Measurements from ENCODE around the gene KRTAP5-3.

The KRTAP5-3 gene

DNA sequence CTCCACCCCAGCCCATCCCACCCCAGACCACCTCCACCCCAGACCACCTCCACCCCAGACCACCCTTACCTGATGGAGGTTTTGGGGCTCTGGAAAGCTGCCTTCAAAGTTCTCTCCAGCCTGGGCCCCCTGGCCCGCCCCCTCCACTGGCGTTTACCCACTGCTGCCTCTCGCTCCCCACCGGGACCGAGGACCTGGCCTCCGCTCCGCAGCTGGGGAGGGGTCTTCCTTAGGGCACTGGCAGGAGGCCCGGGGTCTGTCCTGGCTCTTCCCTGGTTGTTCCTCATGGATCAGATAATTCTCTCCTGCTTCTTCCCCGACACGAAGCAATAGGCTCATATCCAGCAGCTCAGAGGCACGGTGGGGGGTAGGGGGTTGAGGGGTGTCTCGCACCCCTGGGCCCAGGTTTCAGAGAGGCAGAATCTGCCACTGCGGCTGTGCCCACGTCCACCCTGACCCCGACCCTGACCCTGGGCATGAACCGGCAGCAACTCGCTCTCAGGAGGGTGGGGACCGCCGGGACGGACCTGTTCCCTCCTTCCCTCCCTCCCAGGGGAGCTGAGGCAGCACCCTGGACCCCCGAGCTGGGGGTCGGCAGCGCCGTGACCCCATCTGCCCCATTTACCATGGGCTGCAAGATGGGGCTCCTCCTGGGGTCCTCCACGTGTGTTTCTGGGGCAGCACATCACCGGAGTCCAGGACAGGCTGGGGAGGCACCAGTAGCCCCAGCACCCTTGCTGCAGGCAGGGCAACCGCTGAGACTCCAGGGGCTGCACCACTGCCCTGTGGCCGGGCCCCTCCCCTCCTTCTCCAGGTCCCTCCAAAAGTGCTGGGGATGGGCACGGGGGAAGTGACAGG lies 34.3 kb upstream of the KRTAP5-3 start:
- DNase-seq: no peak

- no peak for DNase-seq
These were observed 32.8 kb upstream of the KRTAP5-3 start for GRCh38 chr11:1641096-1641495.

DNA sequence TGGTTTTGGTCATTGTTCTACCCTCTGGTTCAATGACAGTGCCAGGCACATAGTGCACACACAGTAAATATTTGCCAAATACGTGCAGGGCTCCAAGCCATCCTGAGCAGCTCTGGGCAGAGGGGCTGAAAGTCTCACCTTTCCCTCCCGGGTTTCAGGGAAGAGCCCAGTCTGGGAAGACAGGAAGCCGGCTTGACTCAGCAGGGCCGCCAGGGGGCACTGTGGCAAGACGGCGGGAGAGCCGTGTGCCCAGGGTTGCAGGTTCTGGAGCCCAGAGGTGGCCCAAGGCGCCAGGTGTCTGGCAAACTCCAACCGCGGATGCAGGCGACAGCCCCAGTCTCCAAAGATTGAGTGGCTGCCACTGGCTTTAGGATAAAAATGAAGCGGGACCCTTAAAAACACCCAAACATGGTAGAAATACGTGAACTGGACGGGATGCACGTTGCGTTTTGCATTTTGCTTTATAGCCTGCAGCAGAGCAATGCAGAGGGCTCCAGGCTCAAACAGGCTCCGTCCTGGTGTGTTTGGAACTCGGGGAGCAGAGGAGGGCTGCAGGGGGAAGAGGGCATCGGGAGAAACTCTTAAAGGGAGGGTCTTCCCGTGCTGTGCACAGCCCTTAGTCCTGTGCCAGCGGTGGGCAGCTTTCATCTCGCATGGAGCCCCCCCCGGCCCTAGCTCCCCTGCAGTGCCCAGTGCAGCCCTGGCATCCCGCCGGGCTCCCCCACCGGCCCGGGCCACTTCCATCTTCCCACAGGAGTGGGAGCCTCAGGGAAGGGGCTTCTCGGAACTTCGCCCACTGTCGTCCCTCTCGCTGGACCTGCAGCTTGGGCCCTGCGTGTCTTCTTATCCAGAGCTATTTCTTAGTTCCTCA lies 32.0 kb upstream of the KRTAP5-3 start:
- peak; percentile 47 to 73 (median 55) for DNase-seq

DNA sequence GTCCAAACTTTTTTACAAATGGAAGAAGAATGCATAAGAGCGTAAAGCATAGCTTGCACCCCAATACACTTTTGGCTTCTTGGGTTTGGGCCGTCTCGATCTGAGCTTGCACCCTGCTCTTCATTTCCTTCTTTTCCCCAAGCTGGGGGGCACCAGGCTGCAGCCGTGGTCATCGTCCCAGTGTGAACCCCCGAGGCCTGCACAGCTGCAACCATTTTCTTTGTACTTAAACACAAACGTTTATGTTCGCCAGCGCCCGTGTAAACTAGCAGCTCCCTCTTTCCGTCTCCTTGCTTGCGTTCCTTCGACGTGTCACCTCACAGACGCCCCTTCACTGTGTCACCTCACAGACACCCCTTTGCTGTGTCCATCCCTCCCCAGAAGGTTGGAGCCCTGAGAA lies 31.4 kb upstream of the KRTAP5-3 start:
- no peak for DNase-seq

DNA sequence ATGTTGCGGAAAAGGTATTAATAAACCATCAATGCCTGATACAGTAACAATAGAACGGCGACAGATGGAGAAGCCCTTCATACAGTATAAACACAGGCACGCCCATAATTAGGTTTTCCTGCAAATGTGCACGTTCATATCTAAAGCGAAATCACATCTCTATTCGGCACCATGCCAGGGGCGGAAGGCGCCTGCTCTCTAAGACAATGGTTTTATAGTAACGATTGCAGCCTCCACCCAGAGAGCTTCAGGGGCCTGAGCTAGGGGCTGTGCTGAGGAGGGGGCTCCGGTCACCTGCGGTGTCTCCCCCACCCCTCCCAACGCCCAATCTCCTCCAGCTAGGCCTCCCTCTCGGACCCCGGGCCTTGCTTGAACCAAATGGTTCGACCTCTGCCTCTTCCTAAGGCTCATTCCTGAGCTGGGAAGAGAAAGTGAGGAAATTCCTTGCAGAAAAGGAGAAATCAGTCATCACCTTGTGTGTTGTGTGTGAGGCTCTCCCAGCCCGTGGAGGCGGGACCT lies 30.9 kb upstream of the KRTAP5-3 start:
- DNase-seq: no peak

- no peak for DNase-seq
These were observed 30.1 kb upstream of the KRTAP5-3 start for GRCh38 chr11:1638344-1638743.

DNA sequence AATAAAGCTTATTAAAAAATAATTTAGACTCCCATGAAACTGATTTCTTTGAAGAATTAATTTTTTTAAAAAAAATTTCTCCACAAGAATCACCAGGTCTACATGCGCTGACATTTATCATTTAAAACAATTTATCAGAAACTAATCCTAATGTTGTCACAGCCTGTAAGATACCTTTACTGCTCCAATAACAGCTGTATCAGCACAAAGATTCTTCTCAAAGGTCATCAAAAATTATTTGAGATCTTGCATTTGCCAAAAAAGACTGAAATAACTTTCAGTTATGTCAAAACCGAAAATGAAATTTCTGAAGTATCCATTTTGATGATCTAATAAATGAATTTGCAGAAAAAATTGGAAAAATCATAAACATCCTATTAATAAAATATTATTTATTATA lies 29.4 kb upstream of the KRTAP5-3 start:
- DNase-seq: no peak

DNA sequence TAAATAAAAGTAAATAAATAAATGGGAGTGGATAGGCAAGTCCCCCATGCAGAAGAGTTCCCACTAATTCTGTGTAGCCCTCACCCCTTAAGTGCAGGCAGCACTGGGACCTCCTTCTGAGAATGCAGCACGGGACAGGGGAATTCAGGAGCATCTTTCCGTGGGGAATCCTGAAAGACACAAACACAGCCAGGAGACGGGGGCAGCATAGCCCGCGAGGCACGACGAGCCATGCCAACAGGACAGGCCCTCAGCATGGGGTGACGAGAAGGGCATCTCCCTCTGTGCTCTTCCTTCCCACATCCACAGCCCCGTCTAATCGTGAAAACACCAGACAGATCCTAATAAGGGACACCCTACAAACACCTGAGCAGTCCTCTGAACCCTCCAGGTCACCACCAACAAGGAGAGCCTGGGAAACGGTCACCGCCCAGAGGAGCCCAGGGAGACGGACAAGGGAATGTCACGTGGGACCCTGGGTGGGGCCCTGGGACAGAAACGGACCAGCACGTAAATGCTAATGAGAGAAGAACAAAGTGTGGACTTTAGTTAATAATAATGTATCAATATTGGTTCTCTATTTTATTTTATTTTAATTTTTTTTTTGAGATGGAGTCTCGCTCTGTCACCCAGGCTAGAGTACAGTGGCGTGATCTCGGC lies 28.2 kb upstream of the KRTAP5-3 start:
- no peak for DNase-seq

DNA sequence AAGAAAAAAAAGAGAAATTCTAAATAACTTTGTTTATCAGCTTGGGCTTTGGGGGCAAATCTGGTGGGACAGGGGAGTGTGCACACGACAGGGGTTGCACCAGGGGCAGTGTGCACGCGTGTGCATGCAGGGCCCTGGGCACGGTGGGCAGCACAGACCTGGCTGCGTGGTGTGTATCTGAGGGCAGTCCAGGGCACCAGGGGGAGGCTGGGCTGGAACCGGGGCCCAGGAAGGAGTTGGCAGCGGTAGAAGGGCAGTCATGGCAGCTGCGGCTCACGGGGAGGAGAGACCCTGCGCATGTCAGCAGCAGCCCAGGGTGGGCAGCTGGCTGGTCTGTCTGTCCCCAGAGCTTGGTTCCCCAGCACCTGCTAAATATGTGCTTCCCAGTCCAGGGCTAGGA lies 25.6 kb upstream of the KRTAP5-3 start:
- no peak for DNase-seq

DNA sequence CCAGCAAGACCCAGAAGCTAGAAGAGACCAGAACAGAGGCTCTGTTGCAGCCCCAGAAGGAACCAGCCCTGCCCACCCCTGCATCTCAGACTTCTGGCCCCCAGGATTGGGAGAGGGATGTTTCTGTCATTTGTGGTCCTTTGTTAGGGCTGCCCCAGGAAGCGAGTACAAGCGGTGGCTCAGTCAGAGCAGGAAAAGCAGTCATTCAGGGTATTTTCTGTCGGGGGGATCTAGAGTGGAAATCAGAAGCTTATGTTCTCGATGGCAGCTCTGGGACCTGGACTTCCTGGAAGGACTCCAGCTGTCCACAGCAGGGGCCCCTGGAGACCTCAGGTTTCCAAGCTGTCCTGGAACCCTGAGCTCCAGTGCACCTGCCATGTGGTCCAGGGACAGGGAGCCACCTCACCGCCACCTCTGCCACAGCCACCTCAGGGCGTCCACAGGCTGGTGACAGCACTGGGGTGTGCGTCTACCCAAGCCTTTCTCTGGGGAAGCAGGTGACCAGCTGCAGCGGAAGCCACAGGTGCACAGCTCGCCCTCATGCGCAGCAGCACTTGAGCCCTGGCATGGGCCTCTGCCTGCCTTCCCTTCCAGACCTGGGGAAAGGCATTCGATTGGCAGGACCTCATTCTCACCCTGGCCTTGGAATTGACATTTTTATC lies 23.9 kb upstream of the KRTAP5-3 start:
- no peak for DNase-seq

DNA sequence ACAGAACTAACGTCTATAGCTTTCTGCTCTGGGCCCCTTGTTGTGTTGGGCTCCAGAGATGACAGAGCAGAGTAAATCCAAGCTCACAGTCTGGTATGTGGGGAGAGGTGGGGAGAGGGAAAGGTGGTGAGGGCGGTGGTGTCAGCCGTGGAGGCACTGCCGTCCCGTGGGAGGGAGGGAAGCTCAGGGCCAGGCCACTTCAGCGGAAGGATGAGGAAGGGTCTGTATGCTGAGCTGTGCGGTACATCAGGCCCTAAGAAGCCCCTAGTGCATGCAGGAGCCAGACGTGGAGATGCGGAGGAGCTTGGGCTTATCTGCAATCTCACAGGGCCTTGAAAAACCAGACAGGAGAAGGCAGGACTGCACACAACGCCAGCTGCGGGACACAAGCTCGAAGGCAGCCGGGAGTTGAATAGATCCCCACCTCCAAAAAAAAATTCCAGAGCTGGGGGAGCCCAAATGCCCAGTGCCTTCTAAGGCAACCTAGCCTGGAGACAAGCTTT lies 22.9 kb upstream of the KRTAP5-3 start:
- DNase-seq: no peak

- no peak for DNase-seq
These were observed 22.0 kb upstream of the KRTAP5-3 start for GRCh38 chr11:1630271-1630670.

DNA sequence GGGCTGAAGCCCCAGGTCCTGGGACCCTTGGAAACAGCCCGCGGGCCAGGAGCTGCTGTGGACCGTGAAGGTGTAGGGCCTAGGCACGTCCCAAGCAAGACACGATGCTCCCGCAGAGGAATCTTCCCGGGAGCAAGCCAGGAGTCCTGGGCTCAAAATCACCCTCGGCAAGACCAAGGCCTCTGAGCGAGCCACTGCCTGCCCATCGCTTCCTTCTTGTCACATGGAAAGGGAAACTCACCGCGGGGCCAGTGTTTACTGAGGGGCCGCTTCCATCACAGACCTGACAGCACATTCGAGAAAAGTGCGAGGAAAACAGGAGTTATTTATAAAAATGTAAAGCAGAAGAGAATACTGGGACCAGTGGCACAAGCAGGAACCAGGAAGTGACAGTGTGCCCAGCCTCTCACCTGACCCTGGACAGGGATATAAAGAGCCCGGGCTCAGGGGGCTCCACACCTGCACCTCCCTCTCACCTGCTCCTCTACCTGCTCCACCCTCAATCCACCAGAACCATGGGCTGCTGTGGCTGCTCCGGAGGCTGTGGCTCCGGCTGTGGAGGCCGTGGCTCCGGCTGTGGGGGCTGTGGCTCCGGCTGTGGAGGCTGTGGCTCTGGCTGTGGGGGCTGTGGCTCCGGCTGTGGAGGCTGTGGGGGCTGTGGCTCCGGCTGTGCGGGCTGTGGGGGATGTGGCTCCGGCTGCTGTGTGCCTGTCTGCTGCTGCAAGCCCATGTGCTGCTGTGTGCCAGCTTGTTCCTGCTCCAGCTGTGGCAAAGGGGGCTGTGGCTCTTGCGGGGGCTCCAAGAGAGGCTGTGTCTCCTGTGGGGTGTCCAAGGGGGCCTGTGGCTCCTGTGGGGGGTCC lies 21.3 kb upstream of the KRTAP5-3 start, which contains the start of gene KRTAP5-5:
KRTAP5-5 (plus strand) TSS at position 450 of the 860 bp plus-strand sequence; CDS start at position 516, 66 bp downstream.
- no peak for DNase-seq

DNA sequence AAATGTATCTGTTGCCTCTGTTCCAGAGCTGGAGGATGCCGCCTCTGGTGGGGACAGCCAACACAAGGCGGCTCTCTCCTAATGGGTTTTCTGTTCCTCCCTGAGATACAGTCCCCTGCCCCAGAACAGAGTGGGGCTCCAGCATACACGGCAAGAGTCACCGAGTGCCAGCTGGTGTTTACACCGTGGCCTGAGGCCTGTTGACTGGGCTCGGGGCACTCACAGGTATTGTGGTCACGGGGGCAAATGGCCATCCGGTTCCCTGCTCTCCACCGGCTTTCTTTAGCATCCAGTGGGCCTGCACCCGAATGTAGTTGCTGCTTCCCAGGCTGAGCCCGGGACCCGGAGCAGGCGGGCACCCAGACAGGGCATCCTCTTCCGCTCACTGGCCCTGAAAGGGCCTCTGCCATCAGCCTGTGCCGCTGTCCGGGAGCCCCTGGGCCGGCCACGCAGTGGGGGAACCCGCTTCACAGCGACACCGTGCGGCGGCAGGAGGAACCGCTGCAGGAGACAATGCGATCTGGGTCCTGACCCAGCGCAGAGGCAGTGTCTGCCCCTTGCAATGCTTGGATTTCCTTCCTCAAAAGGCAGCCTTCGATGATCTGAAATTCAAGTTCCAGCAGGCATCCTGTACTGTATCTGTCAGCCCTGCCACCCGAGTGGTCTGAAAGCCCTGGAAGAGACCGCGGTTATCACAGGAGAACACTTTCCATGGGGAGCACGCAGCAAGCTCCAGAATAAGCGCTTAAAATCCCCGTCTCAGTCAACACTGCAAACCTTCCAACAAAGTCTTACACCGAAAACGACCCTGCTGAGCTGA lies 20.5 kb upstream of the KRTAP5-3 start:
- peak; percentile 54 to 76 (median 70) for DNase-seq

DNA sequence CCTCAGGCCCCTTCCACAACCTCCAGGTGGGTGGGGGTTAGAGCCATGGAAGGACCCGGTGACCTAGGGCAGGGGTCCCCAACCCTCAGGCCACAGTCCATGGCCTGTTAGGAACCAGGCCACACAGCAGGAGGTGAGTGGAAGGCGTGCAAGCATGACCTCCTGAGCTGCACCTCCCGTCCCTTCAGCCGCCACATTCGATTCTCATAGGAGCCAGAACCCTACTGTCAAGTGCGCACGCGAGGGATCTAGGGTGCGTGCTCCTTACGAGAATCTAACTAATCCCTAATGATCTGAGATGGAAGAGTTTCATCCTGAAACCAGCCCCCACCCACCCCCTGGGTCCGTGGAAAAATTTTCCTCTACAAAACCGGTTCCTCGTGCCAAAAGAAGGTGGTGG lies 17.3 kb upstream of the KRTAP5-3 start:
- DNase-seq: no peak

- no peak for DNase-seq
These were observed 16.4 kb upstream of the KRTAP5-3 start for GRCh38 chr11:1624621-1625020.

DNA sequence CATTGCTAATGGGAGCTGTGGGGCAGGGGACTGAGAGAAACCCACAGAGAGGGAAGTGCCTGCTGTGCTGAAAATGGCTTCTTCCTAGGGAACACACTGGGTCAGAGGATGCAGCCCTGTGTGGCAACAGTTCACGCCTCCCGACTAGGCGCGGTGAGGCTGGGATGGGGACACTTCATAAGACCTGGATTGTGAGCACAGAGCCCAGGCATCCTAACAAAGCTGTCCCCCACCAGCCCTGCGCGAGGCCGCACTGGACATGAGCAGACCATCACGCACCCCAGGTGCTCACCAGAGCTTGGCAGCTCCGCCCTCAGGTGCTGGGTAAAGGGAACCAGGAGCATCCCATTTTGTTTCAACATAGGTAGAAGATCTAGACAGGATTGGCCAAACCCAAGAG lies 15.5 kb upstream of the KRTAP5-3 start:
- DNase-seq: no peak

DNA sequence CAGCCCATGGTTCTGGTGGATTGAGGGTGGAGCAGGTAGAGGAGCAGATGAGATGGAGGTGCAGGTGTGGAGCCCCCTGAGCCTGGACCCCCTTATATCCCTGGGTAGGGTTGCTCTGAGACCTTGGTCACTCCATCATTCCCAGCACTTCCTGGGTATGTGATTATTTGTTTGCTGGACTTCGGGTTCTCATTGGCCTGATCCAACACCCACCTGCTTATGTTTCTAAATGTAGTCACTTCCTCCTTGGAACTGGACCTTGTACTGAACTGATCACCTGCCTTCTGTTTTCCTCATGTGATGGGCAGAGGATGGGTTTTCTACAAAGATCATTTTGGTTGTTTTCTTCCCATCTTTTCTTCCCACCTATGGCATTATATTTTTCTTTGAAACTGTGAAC lies 13.8 kb upstream of the KRTAP5-3 start, which contains the start of gene KRTAP5-4:
KRTAP5-4 (minus strand) TSS at position 53 of the 400 bp plus-strand sequence; CDS start at position 8, 45 bp downstream.
- DNase-seq: no peak

DNA sequence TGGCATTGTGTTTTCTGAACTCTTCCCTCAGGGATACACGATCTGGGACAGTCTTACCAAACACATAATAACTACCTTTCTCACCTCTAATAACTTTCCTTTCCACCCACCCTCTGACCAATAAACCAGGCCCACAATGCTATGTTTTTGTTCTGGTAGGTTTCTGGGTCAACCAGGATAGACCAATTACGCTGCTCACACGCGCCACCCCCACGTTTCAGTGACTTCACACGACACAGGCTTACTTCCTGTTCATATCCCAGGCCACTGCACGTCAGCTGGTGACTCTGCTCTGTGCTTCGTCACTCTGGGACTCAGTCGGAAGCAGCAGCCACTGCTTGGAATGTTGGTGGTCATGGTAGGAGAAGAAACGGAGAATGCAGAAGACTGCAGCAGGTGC lies 11.2 kb upstream of the KRTAP5-3 start:
- DNase-seq: peak; percentile 25 to 50 (median 37)

- DNase-seq: no peak
These were observed 10.0 kb upstream of the KRTAP5-3 start for GRCh38 chr11:1618231-1618630.

All from suppressor macrophage treated with lipopolysaccharide for 1 hour (primary cell).